A549 (cell line): ENCODE measurements around the gene UCMA. TPM values are rescaled to one million over a fixed set of nuclear protein-coding genes. Genes with fewer than 3 reads are reported as not detected.

Experiments
- ATAC-seq, 2 experiments: fragments of 200-7000 bp in 1 of 2; fragments of >200 bp in 1 of 2; cut with Nextera tagmentation in 1 of 2; cut with Tn5 transposase in 1 of 2; 3 replicates each; pipeline versions ENCODE4 v1.8.0 to v1.9.1; 2018 to 2020; ENCODE audit warnings: mild to moderate bottlenecking in 1 of 2, moderate library complexity in 1 of 2
- CTCF ChIA-PET: fragments of 300-600 bp; sonication (Branson Sonifier 250); formaldehyde crosslinking; extraction: SDS; loops from one replicate; lab custom pipeline; 2021; ENCODE audit warnings: antibody characterized with exemption, inconsistent platforms; lab: Yijun Ruan, JAX
- POLR2A ChIA-PET: fragments of 350-600 bp; formaldehyde crosslinking; extraction: SDS; loops from one replicate; lab custom pipeline; 2021; ENCODE audit warnings: antibody characterized with exemption, inconsistent platforms; lab: Yijun Ruan, JAX
- DNase-seq, 2 experiments: peaks; one replicate each; pipeline versions ENCODE4 v3.0.0 to v3.0.0-alpha.2; 2011 to 2016; ENCODE audit warnings: low read depth in 1 of 2, low spot score in 1 of 2
- FAIRE-seq: peaks from 2 replicates; lab custom pipeline; 2011; peaks lifted over from hg19 to GRCh38; lab: Jason Lieb, UNC
- H3K27ac ChIP-seq, 2 experiments: fragments of >200 bp; sonication (Bioruptor Twin); formaldehyde crosslinking; 3 replicates each; pipeline ENCODE4 v1.5.1; 2016 to 2017
- H3K4me1 ChIP-seq: fragments of >200 bp; sonication (Bioruptor Twin); formaldehyde crosslinking; 3 replicates; pipeline ENCODE4 v1.6.1; 2016
- H3K4me2 ChIP-seq: fragments of >200 bp; sonication (Bioruptor Twin); formaldehyde crosslinking; 3 replicates; pipeline ENCODE4 v1.6.1; 2016
- H3K4me3 ChIP-seq: fragments of >200 bp; sonication (Bioruptor Twin); formaldehyde crosslinking; 3 replicates; pipeline ENCODE4 v1.5.1; 2016
- H3K9me3 ChIP-seq: fragments of >200 bp; sonication (Bioruptor Twin); formaldehyde crosslinking; 3 replicates; pipeline ENCODE4 v1.6.1; 2016
- BHLHE40 ChIP-seq: IDR thresholded peaks from 2 replicates; pipeline ENCODE4 v1.6.1; 2012; ENCODE audit warnings: low read depth, low read length, inconsistent platforms
- CBX8 ChIP-seq: fragments of 200-600 bp; sonication (generic); IDR thresholded peaks from 2 replicates; pipeline ENCODE4 v1.6.1; 2016
- KDM1A ChIP-seq: fragments of 200-600 bp; sonication (generic); IDR thresholded peaks from 2 replicates; pipeline ENCODE4 v1.6.1; 2016; ENCODE audit warnings: low read depth, mild to moderate bottlenecking
- MAFK ChIP-seq: fragments of 450-650 bp; IDR thresholded peaks from 2 replicates; pipeline ENCODE4 v1.6.1; 2014; ENCODE audit not compliant: partially characterized antibody
- NFE2L2 ChIP-seq: fragments of 150-350 bp; conservative IDR thresholded peaks from 2 replicates; pipeline ENCODE4 v1.6.1; 2014; ENCODE audit warnings: low read length
- RARB ChIP-seq: fragments of 250-450 bp; sonication (Bioruptor Pico); IDR thresholded peaks from 2 replicates; pipeline ENCODE4 v1.8.0; 2021; ENCODE audit warnings: mild to moderate bottlenecking, moderate library complexity
- RCOR1 ChIP-seq: fragments of 150-350 bp; IDR thresholded peaks from 2 replicates; pipeline ENCODE4 v1.6.1; 2014; ENCODE audit warnings: antibody characterized with exemption, low read length, low read depth
- TP53 ChIP-seq: fragments of 250-450 bp; sonication (Bioruptor Pico); IDR thresholded peaks from 2 replicates; pipeline ENCODE4 v1.5.0; 2021; ENCODE audit warnings: mild to moderate bottlenecking, moderate library complexity
- ZC3H11A ChIP-seq: fragments of 450-650 bp; IDR thresholded peaks from 2 replicates; pipeline ENCODE4 v1.6.1; 2014; ENCODE audit warnings: antibody characterized with exemption, mild to moderate bottlenecking
- WGBS: methylation state at CpG from one replicate; pipeline ENCODE4 v1.1.6; 2017; ENCODE audit errors: missing lambda C conversion rate; 5-methylcytosine and 5-hydroxymethylcytosine counted together
- polyA plus RNA-seq, 4 experiments: library from polyadenylated mRNA; depleted of rRNA in 3 of 4; stranded (reverse); fragments of >200 nt; fragmentation: RNase III in 1 of 4; extraction: RNeasy Plus Mini Kit Qiagen cat#74134 plus additional on column Dnase treatment in 1 of 4; gene quantifications; 2 replicates in 3 of 4; 3 replicates in 1 of 4; pipeline ENCODE4 v1.2.3, GENCODE V29; 2011 to 2017
- small RNA-seq, 6 experiments: library from RNA; depleted of rRNA; stranded (forward); fragments of <200 nt; gene quantifications; one replicate each; pipeline ENCODE3, GENCODE V24; 2012
- TF ChIP-seq, protein P1 (sequence below): fragments of 450-650 bp; IDR thresholded peaks from 2 replicates; pipeline ENCODE4 v1.6.1; 2014; ENCODE audit warnings: antibody characterized with exemption
- TF ChIP-seq, protein P2 (sequence below): fragments of 150-350 bp; IDR thresholded peaks from 2 replicates; pipeline ENCODE4 v1.6.1; 2014; ENCODE audit warnings: low read depth, mild to moderate bottlenecking, low read length
- TF ChIP-seq, protein P3 (sequence below): IDR thresholded peaks from 2 replicates; pipeline ENCODE4 v1.6.1; 2012; ENCODE audit warnings: low read depth, borderline replicate concordance

Gene UCMA
- polyA plus RNA-seq, 2 of the 4 experiments (the other 2 are of a cell fraction) = not detected

DNA sequence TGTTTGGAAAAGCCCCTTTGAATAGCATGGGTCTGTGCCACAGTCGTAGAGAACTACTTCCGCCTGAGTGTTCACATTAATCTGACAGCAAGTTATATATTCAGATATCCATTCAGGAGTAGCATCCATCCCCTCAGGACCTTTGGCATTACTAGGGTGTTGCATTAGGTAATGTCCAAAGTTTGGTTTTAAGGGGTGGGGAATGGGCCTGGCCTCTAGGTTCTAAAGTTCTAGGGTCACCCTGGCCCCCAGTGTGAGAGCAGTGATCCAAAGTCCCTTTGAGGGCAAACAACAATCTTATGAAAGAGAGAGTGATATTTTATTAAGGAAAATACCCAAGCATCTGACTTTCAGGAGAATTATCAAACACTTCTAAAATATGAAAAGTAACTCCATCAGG, 60.6 kb downstream of the UCMA start:
- Histone ChIP-seq H3K27ac (no peak overlapping the region), H3K4me1 (no peaks in the 10 kb centered on the region), H3K4me3 (no peak overlapping the region), H3K4me2 (no peak overlapping the region), H3K9me3 (no peaks in the 10 kb centered on the region)
- 91% methylated on average over 2 of the region's 2 CpGs for WGBS
- no peak for FAIRE-seq
- ChIA-PET CTCF (interaction anchor here (4.6 kb wide), 1 partner anchor 12 kb away, joined by 27 read pairs; the partner anchor contains the start of gene MCM10), POLR2A (no interaction called here)
- no peak for ATAC-seq
- TF ChIP-seq, protein P1, sequence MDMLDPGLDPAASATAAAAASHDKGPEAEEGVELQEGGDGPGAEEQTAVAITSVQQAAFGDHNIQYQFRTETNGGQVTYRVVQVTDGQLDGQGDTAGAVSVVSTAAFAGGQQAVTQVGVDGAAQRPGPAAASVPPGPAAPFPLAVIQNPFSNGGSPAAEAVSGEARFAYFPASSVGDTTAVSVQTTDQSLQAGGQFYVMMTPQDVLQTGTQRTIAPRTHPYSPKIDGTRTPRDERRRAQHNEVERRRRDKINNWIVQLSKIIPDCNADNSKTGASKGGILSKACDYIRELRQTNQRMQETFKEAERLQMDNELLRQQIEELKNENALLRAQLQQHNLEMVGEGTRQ = no peak
- TF ChIP-seq RARB (CRISPR knock-in tag) = no peak
- no peak for TF ChIP-seq TP53
- TF ChIP-seq ZC3H11A = no peak
- TF ChIP-seq CBX8 = no peak
- TF ChIP-seq, protein P2, sequence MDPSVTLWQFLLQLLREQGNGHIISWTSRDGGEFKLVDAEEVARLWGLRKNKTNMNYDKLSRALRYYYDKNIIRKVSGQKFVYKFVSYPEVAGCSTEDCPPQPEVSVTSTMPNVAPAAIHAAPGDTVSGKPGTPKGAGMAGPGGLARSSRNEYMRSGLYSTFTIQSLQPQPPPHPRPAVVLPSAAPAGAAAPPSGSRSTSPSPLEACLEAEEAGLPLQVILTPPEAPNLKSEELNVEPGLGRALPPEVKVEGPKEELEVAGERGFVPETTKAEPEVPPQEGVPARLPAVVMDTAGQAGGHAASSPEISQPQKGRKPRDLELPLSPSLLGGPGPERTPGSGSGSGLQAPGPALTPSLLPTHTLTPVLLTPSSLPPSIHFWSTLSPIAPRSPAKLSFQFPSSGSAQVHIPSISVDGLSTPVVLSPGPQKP = no peak
- TF ChIP-seq, protein P3, sequence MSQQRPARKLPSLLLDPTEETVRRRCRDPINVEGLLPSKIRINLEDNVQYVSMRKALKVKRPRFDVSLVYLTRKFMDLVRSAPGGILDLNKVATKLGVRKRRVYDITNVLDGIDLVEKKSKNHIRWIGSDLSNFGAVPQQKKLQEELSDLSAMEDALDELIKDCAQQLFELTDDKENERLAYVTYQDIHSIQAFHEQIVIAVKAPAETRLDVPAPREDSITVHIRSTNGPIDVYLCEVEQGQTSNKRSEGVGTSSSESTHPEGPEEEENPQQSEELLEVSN = no peak
- no peak for TF ChIP-seq NFE2L2
- no peak for TF ChIP-seq MAFK
- TF ChIP-seq KDM1A = no peak
- no peak for TF ChIP-seq RCOR1
- no peak for TF ChIP-seq BHLHE40
- no peak for DNase-seq

Small RNA genes lying within 50 kb of the gene (small RNA-seq; reads per million reads assigned to genes)
- 0 to 2.3 (median 0.34) reads per million in 6 experiments for gene RNU6-6P

Other genes starting within 250 kb of the UCMA start
- 0.58 and 0.63 TPM in 2 replicates for gene CCDC3, start 232.7 kb downstream of the UCMA start, polyA plus RNA-seq (2011; rRNA removed)
- 0.73 to 0.94 TPM (median 0.79 TPM) in 3 replicates for gene CCDC3, start 232.7 kb downstream of the UCMA start, polyA plus RNA-seq (2017; fragmentation: RNase III; extraction: RNeasy Plus Mini Kit Qiagen cat#74134 plus additional on column Dnase treatment)
- gene OPTN, start 134.2 kb downstream of the UCMA start, polyA plus RNA-seq (2011; rRNA removed) = 24.3 and 33.2 TPM in 2 replicates
- gene OPTN, start 134.2 kb downstream of the UCMA start, polyA plus RNA-seq (2017; fragmentation: RNase III; extraction: RNeasy Plus Mini Kit Qiagen cat#74134 plus additional on column Dnase treatment) = 30.9 to 34.5 TPM (median 31.8 TPM) in 3 replicates
- 18.9 and 24.4 TPM in 2 replicates for gene MCM10, start 72.8 kb downstream of the UCMA start, polyA plus RNA-seq (2011; rRNA removed)
- gene MCM10, start 72.8 kb downstream of the UCMA start, polyA plus RNA-seq (2017; fragmentation: RNase III; extraction: RNeasy Plus Mini Kit Qiagen cat#74134 plus additional on column Dnase treatment) = 22.4 to 25.4 TPM (median 24.3 TPM) in 3 replicates
- gene PHYH, start 65.7 kb upstream of the UCMA start, polyA plus RNA-seq (2011; rRNA removed) = 25.6 and 28.0 TPM in 2 replicates
- 26.3 to 28.3 TPM (median 26.6 TPM) in 3 replicates for gene PHYH, start 65.7 kb upstream of the UCMA start, polyA plus RNA-seq (2017; fragmentation: RNase III; extraction: RNeasy Plus Mini Kit Qiagen cat#74134 plus additional on column Dnase treatment)
- 114 and 124 TPM in 2 replicates for gene SEPHS1, start 113.9 kb upstream of the UCMA start, polyA plus RNA-seq (2011; rRNA removed)
- gene SEPHS1, start 113.9 kb upstream of the UCMA start, polyA plus RNA-seq (2017; fragmentation: RNase III; extraction: RNeasy Plus Mini Kit Qiagen cat#74134 plus additional on column Dnase treatment) = 71.4 to 82.5 TPM (median 78.6 TPM) in 3 replicates